Measurements from ENCODE around the gene ARHGAP42.

DNA sequence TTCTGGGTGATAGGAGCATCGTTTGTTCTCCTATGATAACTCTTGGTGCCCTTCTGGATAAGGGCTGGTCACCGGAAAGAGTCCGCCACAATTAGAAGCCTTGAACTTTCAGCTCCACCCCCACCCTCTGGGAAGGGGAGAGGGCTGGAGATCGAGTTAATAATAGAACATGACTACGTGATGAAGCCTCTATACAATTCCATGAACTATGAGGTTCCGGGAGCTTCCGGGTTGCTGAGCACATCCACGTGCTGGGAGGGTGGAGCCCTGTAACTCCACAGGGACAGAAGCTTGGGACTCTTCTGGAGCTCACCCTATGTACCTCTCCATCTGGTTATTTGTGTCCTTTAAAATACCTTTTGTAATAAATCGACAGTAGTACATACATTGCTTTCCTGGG is 40.3 kb downstream of the ARHGAP42 start:
- TF ChIP-seq POLR2AphosphoS5 (IDR thresholded peaks at IDR 0.05; ENCODE audit: borderline replicate concordance, low read depth, low read length): no peak
- TF ChIP-seq EZH2 (IDR thresholded peaks at IDR 0.05): no peak

Data from SK-N-MC (cell line).